ENCODE measurements around the gene SLC39A11.

DNA sequence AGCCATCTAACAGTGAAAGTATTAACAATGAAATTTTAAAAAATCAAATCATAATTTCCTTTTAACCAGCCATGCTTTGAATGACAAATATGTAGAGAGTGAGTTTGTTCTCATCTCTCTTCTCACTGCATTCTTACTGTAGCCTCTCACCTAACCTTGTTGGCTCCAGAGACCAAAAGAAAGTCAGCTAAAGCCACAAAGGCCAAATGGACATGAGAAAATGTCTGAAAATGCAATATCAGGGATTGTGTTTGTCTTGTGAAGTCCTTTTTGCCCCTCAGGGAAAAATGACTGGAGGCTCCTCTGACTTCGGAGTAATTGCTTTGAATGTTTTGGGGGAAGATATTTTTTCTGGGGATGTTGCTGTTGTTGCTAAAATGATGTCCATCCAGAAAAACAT is 166.3 kb downstream of the SLC39A11 start:
- TF ChIP-seq, protein P1, sequence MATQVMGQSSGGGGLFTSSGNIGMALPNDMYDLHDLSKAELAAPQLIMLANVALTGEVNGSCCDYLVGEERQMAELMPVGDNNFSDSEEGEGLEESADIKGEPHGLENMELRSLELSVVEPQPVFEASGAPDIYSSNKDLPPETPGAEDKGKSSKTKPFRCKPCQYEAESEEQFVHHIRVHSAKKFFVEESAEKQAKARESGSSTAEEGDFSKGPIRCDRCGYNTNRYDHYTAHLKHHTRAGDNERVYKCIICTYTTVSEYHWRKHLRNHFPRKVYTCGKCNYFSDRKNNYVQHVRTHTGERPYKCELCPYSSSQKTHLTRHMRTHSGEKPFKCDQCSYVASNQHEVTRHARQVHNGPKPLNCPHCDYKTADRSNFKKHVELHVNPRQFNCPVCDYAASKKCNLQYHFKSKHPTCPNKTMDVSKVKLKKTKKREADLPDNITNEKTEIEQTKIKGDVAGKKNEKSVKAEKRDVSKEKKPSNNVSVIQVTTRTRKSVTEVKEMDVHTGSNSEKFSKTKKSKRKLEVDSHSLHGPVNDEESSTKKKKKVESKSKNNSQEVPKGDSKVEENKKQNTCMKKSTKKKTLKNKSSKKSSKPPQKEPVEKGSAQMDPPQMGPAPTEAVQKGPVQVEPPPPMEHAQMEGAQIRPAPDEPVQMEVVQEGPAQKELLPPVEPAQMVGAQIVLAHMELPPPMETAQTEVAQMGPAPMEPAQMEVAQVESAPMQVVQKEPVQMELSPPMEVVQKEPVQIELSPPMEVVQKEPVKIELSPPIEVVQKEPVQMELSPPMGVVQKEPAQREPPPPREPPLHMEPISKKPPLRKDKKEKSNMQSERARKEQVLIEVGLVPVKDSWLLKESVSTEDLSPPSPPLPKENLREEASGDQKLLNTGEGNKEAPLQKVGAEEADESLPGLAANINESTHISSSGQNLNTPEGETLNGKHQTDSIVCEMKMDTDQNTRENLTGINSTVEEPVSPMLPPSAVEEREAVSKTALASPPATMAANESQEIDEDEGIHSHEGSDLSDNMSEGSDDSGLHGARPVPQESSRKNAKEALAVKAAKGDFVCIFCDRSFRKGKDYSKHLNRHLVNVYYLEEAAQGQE (IDR thresholded peaks at IDR 0.05; ENCODE audit: low read depth): no peak
- TF ChIP-seq EP300 (IDR thresholded peaks at IDR 0.05; ENCODE audit: borderline replicate concordance): no peak
- TF ChIP-seq YY1 (IDR thresholded peaks at IDR 0.05; ENCODE audit: low read depth): no peak
- no peak for TF ChIP-seq ZBTB7A (IDR thresholded peaks at IDR 0.05; ENCODE audit: low read depth)
- TF ChIP-seq TEAD4 (IDR thresholded peaks at IDR 0.05): no peak
- TF ChIP-seq TAF1 (IDR thresholded peaks at IDR 0.05; ENCODE audit: low read depth): no peak
